ENCODE measurements around the gene SLC7A6OS.

SLC7A6OS gene

DNA sequence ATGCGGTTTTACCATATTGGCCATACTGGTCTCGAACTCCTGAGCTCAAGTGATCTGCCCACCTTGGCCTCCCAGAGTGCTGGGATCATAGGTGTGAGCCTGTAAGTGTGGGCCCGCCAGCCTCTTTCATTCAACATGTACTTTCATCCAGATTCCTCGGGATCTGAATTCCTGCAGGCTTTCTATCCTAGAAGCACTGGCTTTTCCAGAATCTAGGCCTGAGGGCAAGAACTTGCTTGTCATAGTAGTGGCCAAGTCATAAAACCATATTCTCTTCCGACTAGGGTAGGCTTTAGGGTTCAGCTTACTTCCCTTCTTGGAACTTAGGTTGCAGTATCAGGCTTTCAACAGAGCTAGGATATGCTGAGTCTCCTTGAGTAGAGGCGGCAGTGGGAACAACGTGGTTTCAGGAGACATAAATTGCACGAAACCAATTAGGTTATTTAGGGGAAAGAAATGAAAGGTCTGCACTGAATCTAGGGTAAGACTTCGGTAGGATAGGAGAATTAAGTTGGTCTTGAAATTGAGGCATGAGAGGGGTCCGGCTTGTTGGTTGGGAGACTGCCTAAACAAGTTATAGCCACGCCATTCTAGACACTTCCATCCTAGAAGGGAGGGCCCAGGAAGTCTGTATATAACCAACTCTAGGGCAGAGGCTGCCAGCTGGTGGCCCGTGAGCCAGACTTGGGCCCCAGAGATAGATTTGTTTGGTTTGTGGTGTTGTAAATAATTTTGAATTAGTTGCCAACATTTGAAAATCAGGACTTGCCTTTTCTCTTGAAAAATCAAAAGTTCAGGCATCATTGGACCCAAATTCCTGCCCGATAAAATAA, 30.8 kb downstream of the SLC7A6OS start:
- no peak for DNase-seq (ENCODE audit: low spot score)

DNA sequence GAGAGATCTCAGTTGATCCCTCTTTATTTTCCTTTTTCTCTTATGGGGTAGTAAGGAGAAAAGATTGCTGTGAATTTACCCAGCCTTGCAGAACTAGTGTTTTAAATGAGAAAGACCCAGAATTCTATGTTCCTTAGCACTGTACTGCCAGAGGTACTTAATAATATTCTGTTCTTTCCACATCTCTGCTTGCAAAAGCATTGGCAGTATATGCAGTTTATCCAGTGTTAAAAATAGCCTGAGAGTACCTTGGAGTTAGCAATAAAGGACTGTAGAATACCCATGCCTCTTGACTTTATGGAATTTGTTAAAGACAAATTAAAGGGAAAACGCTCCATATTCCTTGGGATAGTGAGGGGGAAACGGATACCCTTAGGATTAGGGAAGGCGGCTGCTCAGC, 34.5 kb downstream of the SLC7A6OS start:
- no peak for DNase-seq (ENCODE audit: low spot score)

DNA sequence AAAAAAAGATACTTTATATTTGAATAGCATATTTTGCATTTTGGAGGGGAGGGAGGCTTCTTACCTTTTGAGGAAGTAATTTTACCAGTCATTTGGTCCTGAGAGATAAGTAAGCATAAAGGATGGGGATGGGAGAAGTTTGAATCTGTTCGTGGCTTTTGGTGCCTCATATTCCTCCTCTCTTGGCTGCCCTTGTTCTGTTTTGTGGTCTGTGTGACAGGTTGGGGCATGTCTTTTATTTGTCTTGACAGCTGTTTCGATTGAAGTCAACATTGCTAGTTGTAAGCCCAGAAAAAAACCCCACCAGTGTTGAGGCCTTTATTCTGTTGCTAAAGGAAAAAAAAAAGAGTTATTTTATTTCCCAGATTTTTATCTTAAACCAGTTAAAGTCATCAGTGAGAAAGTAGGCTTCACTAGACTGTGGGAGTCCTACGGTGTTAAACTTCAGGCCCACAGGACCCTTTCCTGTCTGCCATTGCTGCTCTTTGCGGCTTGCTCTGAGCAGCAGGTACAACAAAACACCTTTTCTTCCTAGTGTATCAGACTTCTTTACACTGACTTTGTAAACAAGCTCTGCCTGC, 35.0 kb downstream of the SLC7A6OS start:
- peak; percentile 72 for DNase-seq (ENCODE audit: low spot score)

DNA sequence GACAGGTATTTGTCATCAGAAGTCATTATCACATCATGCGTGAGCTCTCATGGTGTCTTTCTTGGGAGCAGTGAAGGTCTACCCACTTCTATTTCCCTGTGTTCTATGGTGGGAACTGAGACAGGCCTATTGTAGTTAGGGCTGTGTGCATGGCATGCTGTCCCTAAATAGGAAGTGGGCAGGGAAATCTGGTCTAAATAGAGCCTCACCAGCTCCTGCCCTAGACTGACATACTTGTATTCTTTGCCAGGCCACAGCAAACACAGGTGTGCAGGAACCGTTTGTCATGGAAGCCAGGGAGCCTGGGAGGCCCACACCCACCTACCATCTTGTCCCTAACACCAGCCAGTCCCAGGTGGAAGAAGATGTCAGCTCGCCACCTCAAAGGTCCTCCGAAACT, 36.3 kb downstream of the SLC7A6OS start:
- no peak for DNase-seq (ENCODE audit: low spot score)

DNA sequence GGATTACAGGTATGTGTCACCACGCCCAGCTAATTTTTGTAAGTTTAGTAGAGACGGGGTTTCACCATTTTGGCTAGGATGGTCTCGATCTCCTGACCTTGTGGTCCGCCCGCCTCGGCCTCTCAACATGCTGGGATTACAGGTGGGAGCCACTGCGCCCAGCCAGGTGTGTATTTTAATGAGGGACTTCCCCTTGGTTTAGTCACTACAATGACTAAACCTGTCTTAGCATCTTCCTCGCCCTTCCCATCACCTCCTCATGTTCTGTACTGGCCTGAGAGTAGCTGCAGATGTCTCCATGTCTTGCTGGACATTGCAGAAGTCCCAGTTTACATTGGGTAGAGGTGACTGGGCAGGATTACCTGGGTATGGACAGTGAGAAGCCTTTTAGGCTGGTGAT, 36.9 kb downstream of the SLC7A6OS start:
- no peak for DNase-seq (ENCODE audit: low spot score)

DNA sequence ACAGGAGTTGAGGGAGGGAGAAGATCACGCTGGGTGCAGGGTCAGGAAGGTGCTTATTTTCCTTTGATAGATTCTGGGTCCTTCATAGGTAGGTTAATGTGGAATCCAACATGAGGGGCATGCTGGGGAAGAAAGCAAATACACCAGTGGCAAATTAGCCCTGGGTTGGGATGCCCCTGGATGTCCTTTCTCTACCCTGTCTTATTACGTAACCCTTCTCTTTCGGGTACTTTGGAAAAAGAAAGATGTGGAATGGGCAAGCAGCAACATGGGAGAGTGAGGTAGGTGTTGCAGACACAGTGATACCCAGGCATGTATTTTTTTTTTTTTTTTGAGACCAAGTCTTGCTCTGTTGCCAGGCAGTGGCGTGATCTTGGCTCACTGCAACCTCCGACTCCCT, 37.3 kb downstream of the SLC7A6OS start:
- DNase-seq (ENCODE audit: low spot score) = no peak

DNA sequence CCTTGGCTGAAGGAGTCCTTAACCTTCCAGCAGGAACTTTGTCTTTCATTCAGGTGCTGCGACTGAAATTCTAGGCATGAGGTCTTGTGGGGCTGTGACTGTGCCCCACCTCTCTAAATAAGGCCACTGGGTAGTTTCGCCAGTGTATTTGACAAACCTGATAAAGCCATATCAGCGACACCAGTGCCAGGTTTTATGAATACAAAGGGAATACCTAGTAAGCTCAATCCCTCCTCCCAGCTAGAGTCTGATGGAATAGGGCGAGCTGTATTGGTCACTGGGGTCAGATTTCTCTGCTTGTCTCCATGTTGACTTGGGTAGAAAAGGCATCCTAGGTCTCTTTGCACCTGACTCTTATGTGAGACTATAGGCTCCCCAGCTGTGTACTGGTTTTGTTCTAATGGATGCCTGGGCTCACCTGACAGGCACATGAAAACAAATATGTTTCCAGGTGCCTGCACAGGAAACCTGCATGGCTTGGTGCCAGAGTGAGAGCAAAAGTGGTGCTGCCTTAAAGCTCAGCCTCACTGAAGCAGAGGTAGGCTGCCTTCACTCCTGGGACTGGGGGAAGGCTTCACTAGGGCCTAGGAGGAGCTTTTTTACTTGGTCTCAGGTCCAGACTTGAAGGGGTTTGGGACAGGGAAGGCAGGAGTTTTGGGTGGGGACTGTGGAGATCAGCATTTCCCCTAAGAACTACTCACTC, 38.1 kb downstream of the SLC7A6OS start:
- peak; percentile 80 for DNase-seq (ENCODE audit: low spot score)

DNA sequence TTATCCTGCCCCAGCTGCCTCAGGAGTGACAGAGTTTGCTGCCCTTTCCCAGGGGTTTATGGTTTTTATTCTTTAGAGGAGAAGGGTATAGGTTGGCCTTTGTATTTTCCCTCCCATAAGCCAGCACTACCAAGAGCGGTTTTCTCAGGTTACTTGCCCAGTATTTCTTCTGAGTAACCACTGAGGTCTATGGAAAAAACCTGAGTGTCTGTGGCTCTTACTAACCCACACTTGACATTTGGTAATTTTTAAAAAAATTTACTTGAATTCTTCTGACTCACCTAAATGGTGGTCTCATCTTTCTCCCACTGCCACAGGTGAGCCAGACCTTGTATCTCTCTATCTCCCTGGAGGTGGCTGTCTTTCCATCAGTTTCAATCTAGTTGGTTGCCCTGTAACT, 40.4 kb downstream of the SLC7A6OS start:
- DNase-seq (ENCODE audit: low spot score) = no peak

DNA sequence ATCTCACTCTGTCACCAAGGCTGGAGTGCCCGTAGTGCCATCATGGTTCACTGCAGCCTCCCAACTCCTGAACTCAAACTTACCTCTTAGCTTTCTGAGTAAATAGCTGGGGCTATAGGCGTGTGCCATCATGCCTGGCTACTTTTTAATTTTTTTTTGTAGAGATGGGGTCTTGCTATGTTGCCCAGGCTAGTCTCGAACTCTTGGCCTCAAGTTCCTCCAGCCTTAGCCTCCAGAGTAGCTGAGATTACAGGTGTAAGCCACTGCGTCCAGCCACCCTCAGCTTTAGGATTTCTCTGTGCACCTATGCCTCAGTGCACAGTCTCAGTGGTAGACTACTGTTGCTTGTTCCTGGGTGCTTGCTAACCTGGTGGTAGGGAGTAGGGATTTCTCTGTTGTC, 41.0 kb downstream of the SLC7A6OS start:
- DNase-seq (ENCODE audit: low spot score) = no peak

DNA sequence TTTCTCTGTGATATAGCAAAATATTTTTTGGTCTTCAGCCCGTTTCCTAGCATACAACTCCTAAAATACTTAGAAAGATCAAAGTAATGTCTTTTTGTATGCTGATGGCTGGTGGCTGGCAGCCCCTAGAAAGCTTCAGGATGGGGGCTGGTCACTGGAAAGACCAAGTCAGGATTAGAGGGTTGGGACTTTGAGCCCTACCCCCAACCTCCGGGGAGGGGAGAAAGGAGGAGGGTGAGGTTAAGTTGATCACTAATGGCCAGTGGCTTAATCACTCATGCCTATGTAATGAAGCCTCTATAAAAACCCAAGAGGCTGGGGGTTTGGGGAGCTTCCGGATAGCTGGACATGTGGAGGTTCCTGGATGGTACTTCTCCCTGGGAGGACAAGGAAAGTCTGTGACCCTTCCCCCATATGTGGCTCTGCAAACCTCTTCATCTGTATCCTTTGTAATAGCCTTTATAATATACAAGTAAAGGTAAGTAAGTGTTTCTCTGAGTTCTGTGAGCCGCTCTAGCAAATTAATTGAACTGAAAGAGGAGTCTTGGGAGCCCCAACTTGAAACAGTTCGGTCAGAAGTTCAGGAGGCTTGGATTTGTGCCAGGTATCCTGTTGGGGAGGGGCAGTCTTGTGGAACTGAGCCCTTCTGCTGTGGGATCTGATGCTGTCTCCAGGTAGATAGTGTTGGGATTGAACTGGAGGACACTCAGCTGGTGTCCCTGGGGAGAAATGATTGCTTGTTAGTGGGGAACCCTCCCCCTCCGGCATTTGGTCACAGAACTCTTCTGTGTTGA, 42.9 kb downstream of the SLC7A6OS start:
- DNase-seq (ENCODE audit: low spot score) = no peak

DNA sequence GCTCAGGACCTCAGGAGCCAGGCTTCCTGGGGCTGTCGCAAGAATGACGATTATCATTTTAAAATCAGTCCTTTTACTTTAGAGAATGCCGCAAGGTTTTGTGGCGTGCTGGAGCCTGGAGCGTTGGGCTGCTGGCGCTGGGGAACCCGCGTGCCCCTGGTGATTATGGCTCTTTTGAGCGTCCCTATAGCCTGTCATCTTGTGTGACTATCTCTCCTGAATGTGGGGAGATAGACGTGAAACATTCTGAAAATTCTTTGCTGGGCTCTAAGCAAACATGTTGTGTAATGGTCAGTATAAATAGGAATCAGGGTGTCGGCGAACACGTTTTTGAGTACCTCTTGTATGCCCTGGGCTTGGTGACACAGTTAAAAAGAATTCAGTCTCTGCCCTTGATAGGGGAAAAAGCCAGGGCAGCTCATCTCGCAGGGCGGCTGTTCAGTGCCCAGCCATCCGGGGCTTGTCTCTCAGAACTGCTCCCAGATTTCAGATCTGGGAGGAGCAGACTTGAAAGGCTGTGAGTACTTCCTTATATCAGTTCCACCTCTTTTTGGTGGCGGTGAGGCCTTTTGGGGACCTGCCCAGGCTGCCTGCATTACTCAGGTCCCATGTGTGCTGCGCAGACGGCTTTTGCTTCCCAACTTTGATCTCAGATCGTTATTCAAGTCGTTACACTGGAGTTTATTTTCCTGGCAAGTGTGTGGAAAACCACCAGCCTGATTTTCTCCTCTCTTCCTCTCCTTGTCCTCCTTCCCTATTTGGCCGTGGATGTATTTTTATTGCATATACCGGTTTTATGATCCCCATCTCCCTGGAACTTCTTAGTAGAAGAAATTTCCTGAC, 45.4 kb downstream of the SLC7A6OS start:
- peak; percentile 49 for DNase-seq (ENCODE audit: low spot score)

DNA sequence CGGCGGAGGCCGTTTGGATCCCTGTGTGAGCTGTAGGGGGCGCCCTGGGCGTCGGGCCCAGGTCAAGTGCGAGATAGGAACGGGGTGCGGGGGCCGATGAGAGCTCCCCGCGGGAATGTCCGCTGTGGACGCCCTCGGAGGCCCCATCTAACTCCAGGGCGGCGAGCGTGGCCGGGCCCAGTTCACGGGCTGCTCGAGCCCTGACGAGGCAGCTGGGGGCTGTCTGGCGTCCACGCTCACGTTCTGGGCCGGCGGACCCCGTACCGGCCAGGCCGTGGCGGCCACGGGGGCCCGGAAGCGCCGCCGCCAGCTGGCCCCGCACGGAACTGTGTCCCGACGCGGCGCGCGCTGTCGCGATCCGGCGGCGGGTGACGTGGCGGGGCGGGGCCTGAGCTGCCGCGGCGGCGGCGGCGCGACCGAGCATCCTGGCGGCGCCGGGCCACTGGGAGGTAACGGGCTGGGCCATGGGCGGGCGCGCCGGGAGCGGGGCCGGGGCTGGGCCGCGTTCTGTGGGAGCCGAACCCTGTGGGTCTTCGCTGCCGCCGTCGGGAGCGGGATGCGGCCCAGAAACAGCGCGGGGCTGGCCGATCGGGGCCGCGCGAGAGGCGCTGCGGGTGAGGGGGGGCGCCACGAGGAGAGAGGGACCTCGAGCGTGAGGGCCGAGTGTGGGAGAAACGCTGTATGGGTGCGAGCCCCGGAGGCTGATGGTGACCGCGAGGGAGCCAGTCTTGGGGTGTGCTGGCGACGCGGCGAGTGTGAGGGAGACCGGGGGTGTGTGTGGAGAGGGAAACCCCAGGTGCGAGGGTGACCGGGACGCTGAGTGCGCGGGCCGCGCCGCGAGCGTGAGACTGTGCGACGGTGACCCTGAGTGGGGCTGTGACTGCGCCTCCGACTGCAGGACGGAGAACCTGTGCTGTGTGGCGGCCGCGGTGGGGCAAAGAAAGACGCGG, 46.3 kb downstream of the SLC7A6OS start, which contains the start of gene SLC7A6:
Gene SLC7A6 (plus strand): TSS at position 399 of the 950 bp plus-strand sequence. CDS start 10,201 bp downstream, outside the sequence.
- peak; percentile 75 for DNase-seq (ENCODE audit: low spot score)

DNA sequence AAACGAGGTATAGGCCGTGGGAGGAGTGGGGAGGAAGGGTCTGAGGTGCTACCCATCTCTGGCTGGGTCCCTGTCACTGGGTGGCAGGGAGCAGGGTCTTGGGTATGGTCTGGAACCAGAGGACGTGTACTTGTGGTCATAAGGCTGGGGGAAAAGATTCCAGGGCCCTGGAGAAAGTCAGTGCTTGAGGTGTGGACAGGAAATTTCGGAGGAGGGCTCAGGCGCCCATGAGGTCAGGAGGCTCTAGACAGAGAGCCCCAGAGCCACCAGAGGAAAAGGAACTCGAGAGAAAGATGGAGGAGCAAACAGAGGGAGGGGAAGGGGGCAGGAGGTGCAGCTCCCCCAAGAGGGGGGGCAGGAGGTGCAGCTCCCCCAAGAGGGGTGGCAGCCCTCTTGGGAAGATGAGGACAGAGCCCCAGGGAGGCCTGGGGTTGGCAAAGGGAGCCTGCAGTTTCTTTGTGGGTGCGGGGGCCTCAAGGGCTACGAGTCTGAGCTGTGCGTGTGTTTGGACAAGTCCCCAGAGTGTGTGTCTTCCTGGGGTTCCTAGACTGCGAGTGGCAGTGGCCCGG, 47.1 kb downstream of the SLC7A6OS start:
- no peak for DNase-seq (ENCODE audit: low spot score)

DNA sequence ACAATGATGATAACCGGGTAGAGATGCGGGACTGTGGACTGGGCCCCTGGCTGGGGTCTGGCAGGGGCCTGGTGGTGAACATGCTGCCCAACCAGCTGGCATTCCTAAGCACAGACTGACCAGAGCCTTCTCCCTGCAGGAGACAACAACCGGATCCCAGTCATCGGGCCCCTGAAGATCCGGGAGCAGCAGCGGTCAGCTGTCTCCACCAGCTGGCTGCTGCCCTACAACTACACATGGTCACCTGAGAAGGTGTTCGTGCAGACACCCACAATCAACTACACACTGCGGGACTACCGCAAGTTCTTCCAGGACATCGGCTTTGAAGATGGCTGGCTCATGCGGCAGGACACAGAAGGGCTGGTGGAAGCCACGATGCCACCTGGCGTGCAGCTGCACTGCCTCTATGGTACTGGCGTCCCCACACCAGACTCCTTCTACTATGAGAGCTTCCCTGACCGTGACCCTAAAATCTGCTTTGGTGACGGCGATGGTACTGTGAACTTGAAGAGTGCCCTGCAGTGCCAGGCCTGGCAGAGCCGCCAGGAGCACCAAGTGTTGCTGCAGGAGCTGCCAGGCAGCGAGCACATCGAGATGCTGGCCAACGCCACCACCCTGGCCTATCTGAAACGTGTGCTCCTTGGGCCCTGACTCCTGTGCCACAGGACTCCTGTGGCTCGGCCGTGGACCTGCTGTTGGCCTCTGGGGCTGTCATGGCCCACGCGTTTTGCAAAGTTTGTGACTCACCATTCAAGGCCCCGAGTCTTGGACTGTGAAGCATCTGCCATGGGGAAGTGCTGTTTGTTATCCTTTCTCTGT, 51.5 kb downstream of the SLC7A6OS start:
- no peak for DNase-seq (ENCODE audit: low spot score)

DNA sequence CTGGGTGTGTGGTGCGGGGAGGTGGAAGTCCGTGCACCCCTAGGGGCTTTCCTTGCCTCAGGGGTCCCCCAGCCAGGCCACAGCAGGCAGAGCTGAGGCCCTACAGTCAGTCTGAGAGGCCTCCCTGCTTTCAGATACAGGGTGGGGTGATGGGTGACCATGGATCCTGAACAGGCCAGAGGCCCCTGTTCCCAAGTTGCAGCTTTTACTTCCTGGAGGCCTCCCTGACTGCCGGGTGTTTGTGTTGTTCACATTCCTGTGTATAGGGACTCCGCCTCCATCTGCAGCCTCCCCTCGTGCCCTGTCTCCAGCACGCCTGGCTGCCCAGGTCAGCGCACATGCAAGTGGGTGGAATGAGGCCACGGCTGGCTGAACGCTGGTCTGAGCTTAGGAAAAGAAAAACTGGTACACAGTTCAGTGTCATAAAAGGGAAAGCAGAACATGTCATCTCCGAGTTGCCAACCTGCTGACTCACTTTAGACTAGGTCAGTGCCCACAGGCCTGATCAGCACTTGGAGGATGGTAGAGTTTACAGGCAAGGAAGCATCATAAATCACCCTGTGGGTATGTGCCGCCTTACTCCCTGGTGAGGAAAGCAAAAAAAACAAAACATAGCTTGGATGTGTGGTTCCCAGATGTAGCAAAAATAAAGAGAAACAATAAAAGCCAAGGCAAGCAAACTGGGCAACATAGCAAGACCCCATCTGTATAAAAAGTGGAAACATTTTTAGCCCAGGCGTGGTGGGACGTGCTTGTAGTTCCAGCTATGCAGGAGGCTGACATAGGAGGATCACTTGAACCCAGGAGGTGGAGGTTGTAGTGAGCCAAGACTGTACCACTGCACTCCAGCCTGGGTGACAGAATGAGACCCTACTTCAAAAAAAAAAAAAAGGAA, 52.6 kb downstream of the SLC7A6OS start:
- no peak for DNase-seq (ENCODE audit: low spot score)

DNA sequence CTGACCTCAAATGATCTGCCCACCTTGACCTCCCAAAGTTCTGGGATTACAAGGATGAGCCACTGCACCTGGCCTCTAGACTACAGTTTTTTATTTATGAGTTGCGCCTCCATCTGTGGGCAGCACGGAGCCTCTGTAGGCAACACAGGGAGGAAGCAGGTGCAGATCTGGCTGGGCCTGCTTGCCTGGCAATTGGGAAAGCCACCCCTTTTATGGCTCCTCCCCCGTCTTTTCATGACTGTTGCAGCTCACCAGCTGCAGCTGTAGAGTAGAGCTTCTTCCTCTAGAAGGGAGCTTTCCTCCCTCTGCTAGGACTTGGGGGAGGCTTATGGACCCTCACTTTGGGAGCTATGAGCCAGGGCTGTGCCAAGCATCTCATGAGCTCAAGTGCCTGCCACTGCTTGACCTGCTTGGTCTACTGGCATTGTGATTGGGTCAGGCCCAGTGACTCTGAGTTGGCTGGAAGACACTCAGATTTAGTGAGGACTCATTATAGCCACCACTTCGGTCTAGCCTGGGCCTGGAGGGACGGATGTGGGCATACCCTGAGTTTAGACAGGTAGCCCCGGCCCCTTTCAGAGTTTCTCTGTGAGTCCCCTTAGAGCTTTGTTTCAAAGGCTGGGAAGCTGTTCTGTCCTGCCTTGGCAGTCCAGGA, 53.4 kb downstream of the SLC7A6OS start:
- peak; percentile 39 for DNase-seq (ENCODE audit: low spot score)

DNA sequence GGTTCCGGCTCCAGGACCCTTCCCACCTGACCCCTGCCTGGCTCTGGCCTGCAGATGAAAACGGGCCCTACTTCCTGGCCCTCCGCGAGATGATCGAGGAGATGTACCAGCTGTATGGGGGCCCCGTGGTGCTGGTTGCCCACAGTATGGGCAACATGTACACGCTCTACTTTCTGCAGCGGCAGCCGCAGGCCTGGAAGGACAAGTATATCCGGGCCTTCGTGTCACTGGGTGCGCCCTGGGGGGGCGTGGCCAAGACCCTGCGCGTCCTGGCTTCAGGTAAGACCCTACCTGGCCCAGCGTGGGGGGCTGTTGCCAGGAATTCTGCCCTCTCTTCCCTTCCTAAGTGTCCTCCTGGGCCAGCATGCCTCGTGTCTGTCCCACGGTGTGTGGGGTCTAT, 55.0 kb downstream of the SLC7A6OS start:
- DNase-seq (ENCODE audit: low spot score) = no peak

Measured in CD4-positive, alpha-beta T cell treated with Interleukin-6 at 100 ng/mL for 8 hours (primary cell).